OCI-LY1 (cell line): ENCODE results near the gene PROKR2.

Experiments used
- EZH2 ChIP-seq: fragments of 200-600 bp; sonication (generic), shearing (Covaris generic); IDR thresholded peaks from 2 replicates; pipeline ENCODE4 v1.8.0; 2017; ENCODE audit warnings: borderline replicate concordance, mixed run types, mild to moderate bottlenecking, antibody characterized with exemption, low read length, moderate library complexity, mixed read lengths
- TF ChIP-seq, protein P1 (sequence below): fragments of 200-600 bp; sonication (generic), shearing (Covaris generic); IDR thresholded peaks from 2 replicates; pipeline ENCODE4 v1.5.1; 2017; ENCODE audit warnings: mild to moderate bottlenecking, antibody characterized with exemption, low read length, moderate library complexity, mixed read lengths

GRCh38 chr20:5361176-5361575 lies 44.4 kb upstream of the PROKR2 start:
- TF ChIP-seq, protein P1, sequence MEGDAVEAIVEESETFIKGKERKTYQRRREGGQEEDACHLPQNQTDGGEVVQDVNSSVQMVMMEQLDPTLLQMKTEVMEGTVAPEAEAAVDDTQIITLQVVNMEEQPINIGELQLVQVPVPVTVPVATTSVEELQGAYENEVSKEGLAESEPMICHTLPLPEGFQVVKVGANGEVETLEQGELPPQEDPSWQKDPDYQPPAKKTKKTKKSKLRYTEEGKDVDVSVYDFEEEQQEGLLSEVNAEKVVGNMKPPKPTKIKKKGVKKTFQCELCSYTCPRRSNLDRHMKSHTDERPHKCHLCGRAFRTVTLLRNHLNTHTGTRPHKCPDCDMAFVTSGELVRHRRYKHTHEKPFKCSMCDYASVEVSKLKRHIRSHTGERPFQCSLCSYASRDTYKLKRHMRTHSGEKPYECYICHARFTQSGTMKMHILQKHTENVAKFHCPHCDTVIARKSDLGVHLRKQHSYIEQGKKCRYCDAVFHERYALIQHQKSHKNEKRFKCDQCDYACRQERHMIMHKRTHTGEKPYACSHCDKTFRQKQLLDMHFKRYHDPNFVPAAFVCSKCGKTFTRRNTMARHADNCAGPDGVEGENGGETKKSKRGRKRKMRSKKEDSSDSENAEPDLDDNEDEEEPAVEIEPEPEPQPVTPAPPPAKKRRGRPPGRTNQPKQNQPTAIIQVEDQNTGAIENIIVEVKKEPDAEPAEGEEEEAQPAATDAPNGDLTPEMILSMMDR = no peak
- TF ChIP-seq EZH2 = no peak
